HEK293T (cell line): Measurements from ENCODE around the gene MRPL14.

Experiments used
- CTCF ChIA-PET: fragments of 350-600 bp; formaldehyde crosslinking; extraction: SDS; loops from one replicate; lab custom pipeline; 2021; ENCODE audit warnings: antibody characterized with exemption, inconsistent platforms; lab: Yijun Ruan, JAX
- POLR2A ChIA-PET: fragments of 350-600 bp; formaldehyde crosslinking; extraction: SDS; loops from one replicate; lab custom pipeline; 2020; ENCODE audit warnings: antibody characterized with exemption, inconsistent platforms; lab: Yijun Ruan, JAX
- DNase-seq: peaks from one replicate; pipeline ENCODE4 v3.0.0; 2012; ENCODE audit warnings: mixed read lengths; ENCODE audit errors: extremely low spot score
- BHLHE40 ChIP-seq: fragments of 450-650 bp; IDR thresholded peaks from 2 replicates; pipeline ENCODE4 v1.6.1; 2016; ENCODE audit warnings: mild to moderate bottlenecking, moderate library complexity, borderline replicate concordance
- CTBP1 ChIP-seq: fragments of 450-650 bp; IDR thresholded peaks from 2 replicates; pipeline ENCODE4 v1.6.1; 2016; ENCODE audit warnings: borderline replicate concordance
- ELF4 ChIP-seq: fragments of 450-650 bp; IDR thresholded peaks from 2 replicates; pipeline ENCODE4 v1.6.1; 2017; ENCODE audit warnings: antibody characterized with exemption
- FOXA1 ChIP-seq: fragments of 450-650 bp; IDR thresholded peaks from 2 replicates; pipeline ENCODE4 v1.6.1; 2016; ENCODE audit warnings: mild to moderate bottlenecking
- FOXK2 ChIP-seq: fragments of 450-650 bp; IDR thresholded peaks from 2 replicates; pipeline ENCODE4 v1.6.1; 2016; ENCODE audit warnings: mild to moderate bottlenecking
- FOXM1 ChIP-seq: fragments of 450-650 bp; IDR thresholded peaks from 2 replicates; pipeline ENCODE4 v1.6.1; 2017; ENCODE audit warnings: mild to moderate bottlenecking, borderline replicate concordance
- HDGF ChIP-seq: fragments of 450-650 bp; IDR thresholded peaks from 2 replicates; pipeline ENCODE4 v1.6.1; 2017; ENCODE audit warnings: antibody characterized with exemption, borderline replicate concordance
- L3MBTL2 ChIP-seq: fragments of 450-650 bp; conservative IDR thresholded peaks from 2 replicates; pipeline ENCODE4 v1.6.1; 2016; ENCODE audit warnings: mild to moderate bottlenecking
- LEF1 ChIP-seq: fragments of 450-650 bp; IDR thresholded peaks from 2 replicates; pipeline ENCODE4 v1.6.1; 2017; ENCODE audit warnings: mild to moderate bottlenecking, borderline replicate concordance
- NFRKB ChIP-seq: fragments of 450-650 bp; IDR thresholded peaks from 2 replicates; pipeline ENCODE4 v1.6.1; 2016; ENCODE audit warnings: mild to moderate bottlenecking, moderate library complexity
- PKNOX1 ChIP-seq: fragments of 450-650 bp; IDR thresholded peaks from 2 replicates; pipeline ENCODE4 v1.6.1; 2016
- SP1 ChIP-seq: fragments of 450-650 bp; IDR thresholded peaks from 2 replicates; pipeline ENCODE4 v1.6.1; 2017
- SUZ12 ChIP-seq: fragments of 450-650 bp; IDR thresholded peaks from 2 replicates; pipeline ENCODE4 v1.6.1; 2016; ENCODE audit warnings: mild to moderate bottlenecking
- ZNF384 ChIP-seq: fragments of 450-650 bp; IDR thresholded peaks from 2 replicates; pipeline ENCODE4 v1.6.1; 2016

Gene MRPL14

GRCh38 chr6:44158770-44159228 is 31.5 kb upstream of the MRPL14 start, which contains the start of gene CAPN11:
Gene CAPN11 (plus strand): TSS chr6:44158820. CDS start chr6:44158849, 29 bp downstream.
- CTCF ChIA-PET, result no interaction called here
- TF ChIP-seq FOXK2 (no peak), LEF1 (no peak)
- POLR2A ChIA-PET, result no interaction called here
- DNase-seq, result no peak

GRCh38 chr6:44157152-44157521 is 29.9 kb upstream of the MRPL14 start:
- DNase-seq, result no peak
- CTCF ChIA-PET, result interaction anchor here (0.6 to 1.4 kb wide), 4 partner anchors 12 to 80 kb away, joined by 3 to 4 read pairs (median 4); no protein-coding TSS in a partner anchor
- POLR2A ChIA-PET, result interaction anchor here (0.9 kb wide), 1 partner anchor 90 kb away, joined by 3 read pairs; the partner anchor contains the start of gene HSP90AB1
- no peak for TF ChIP-seq SUZ12
- TF ChIP-seq BHLHE40, result no peak
- no peak for TF ChIP-seq L3MBTL2
- TF ChIP-seq SP1, result no peak
- no peak for TF ChIP-seq PKNOX1
- no peak for TF ChIP-seq NFRKB
- no peak for TF ChIP-seq ELF4
- TF ChIP-seq FOXM1, result no peak

- CTCF ChIA-PET, result interaction anchor here (0.6 to 1.4 kb wide), 3 partner anchors 12 to 81 kb away, joined by 3 to 4 read pairs (median 4); no protein-coding TSS in a partner anchor
- POLR2A ChIA-PET, result interaction anchor here (0.9 kb wide), 1 partner anchor 91 kb away, joined by 3 read pairs; the partner anchor contains the start of gene HSP90AB1
- TF ChIP-seq LEF1, result no peak
- no peak for TF ChIP-seq BHLHE40
- TF ChIP-seq HDGF, result no peak
- TF ChIP-seq ELF4, result no peak
- TF ChIP-seq FOXK2, result no peak
- no peak for TF ChIP-seq ZNF384
- TF ChIP-seq NFRKB, result no peak
- no peak for TF ChIP-seq FOXM1
- no peak for TF ChIP-seq SUZ12
- no peak for TF ChIP-seq SP1
- TF ChIP-seq L3MBTL2, result no peak
- no peak for TF ChIP-seq FOXA1
- TF ChIP-seq PKNOX1, result no peak
- no peak for DNase-seq
Observed at GRCh38 chr6:44156494-44157151, 29.4 kb upstream of the MRPL14 start.

- TF ChIP-seq PKNOX1, result no peak
- no peak for TF ChIP-seq LEF1
- ChIA-PET CTCF (interaction anchor here (0.6 to 0.8 kb wide), 2 partner anchors 33 to 36 kb away, joined by 3 to 5 read pairs; no protein-coding TSS in a partner anchor), POLR2A (no interaction called here)
Observed at GRCh38 chr6:44154067-44154466, 26.8 kb upstream of the MRPL14 start.

GRCh38 chr6:44152533-44152932 is 25.3 kb upstream of the MRPL14 start:
- ChIA-PET CTCF (no interaction called here), POLR2A (no interaction called here)
- TF ChIP-seq FOXM1, result no peak
- no peak for DNase-seq

More at GRCh38 chr6:44154067-44154466, 26.8 kb upstream of the MRPL14 start:
- DNase-seq, result no peak

GRCh38 chr6:44152109-44152461 is 24.8 kb upstream of the MRPL14 start:
- ChIA-PET POLR2A (no interaction called here), CTCF (interaction anchor here (0.6 to 1.3 kb wide), 3 partner anchors 10 to 56 kb away, joined by 3 to 4 read pairs (median 3); no protein-coding TSS in a partner anchor)
- no peak for DNase-seq
- no peak for TF ChIP-seq L3MBTL2
- no peak for TF ChIP-seq CTBP1
- no peak for TF ChIP-seq FOXA1
- no peak for TF ChIP-seq HDGF
- no peak for TF ChIP-seq LEF1
- no peak for TF ChIP-seq ELF4
- no peak for TF ChIP-seq FOXK2
- no peak for TF ChIP-seq ZNF384
- no peak for TF ChIP-seq SUZ12
- no peak for TF ChIP-seq FOXM1
- TF ChIP-seq NFRKB, result no peak
- no peak for TF ChIP-seq BHLHE40
- no peak for TF ChIP-seq PKNOX1
